GM18951 (cell line): ENCODE results near the gene ACTN1.
"Not testable (repeated sequence)": the region's sequence is repeated elsewhere in the genome, so short reads cannot be mapped to it uniquely, and the experiment has no call there.

Source experiments
- POLR2A ChIP-seq: IDR thresholded peaks from 4 replicates; pipeline ENCODE4 v1.6.1; 2011; ENCODE audit warnings: mild to moderate bottlenecking; ENCODE audit not compliant: insufficient read length, insufficient read depth; ENCODE audit errors: extremely low read depth
- in situ Hi-C: fragments of 300-500 bp; cut with MboI; formaldehyde crosslinking; loops from one replicate; pipeline ENCODE4 v1.12.0; 2022; ENCODE audit warnings: low sequenced_read_pairs, mixed read lengths, inconsistent platforms; ENCODE audit not compliant: unreplicated experiment

The ACTN1 gene

DNA sequence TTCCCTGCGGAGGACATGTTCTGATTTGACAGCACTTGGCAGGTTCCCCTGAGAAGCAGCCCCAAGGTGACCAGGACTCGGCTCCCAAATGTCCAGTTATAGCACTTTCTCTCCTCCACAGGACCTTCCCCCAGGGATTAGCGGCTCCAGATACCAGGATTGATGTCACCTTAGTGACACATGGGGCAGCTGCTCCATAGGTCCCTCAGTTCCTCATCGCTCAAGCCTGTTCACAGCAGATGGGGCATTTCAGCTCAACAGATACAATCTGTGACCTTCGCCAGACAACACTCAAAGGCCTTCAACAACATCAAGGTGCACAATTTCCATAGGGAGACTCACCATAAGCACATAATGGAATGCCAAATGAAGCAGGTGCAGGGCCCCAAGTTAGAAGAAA is 118.3 kb downstream of the ACTN1 start:
- in situ Hi-C loops, result no loop called here
- TF ChIP-seq POLR2A, result no peak

- no peak for TF ChIP-seq POLR2A
- in situ Hi-C loops, result no loop called here
Observed at GRCh38 chr14:68857516-68858070, 121.5 kb downstream of the ACTN1 start.

DNA sequence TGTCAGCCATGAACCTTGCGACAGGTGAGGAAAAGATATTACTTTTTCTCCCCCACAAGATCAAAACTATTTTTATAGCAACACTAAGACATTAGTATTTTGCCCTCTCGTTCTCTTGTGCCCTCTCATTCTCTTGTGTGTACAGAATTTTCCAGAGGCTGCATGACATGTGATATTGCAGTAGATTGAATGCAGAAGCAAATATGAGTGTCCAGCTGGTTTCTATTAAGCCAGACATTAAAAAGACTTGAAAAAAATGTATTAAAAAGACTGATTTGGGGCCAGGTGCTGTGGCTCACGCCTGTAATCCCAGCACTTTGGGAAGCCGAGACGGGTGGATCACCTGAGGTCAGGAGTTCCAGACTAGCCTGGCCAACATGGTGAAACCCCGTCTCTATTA is 122.5 kb downstream of the ACTN1 start:
- no peak for TF ChIP-seq POLR2A
- in situ Hi-C loops, result no loop called here

- TF ChIP-seq POLR2A, result no peak
- in situ Hi-C loops, result no loop called here
Observed at GRCh38 chr14:68854421-68854820, 124.7 kb downstream of the ACTN1 start.

DNA sequence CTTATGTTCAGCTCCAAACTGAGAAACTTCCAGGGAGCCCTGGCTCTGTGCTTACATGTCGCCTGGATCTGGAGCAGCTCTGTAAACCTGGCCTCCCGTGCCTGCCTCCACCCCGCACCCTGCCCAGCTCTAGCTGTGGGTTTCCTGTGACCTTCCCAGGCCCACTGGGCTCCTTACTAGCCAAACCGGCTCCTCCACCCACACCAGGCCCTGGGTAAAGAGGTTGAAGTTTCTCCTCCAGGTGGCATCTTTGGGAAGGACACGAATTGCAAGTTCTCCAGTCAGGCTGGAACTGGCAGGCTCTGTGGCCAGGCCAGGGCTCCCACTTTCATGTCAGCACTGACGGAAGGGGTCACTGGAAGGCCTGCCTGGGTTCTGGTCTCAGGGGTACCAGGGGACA is 125.4 kb downstream of the ACTN1 start:
- in situ Hi-C loops, result no loop called here
- TF ChIP-seq POLR2A, result no peak

- in situ Hi-C loops, result not testable (repeated sequence)
Observed at GRCh38 chr14:68852493-68852892, 126.6 kb downstream of the ACTN1 start.

DNA sequence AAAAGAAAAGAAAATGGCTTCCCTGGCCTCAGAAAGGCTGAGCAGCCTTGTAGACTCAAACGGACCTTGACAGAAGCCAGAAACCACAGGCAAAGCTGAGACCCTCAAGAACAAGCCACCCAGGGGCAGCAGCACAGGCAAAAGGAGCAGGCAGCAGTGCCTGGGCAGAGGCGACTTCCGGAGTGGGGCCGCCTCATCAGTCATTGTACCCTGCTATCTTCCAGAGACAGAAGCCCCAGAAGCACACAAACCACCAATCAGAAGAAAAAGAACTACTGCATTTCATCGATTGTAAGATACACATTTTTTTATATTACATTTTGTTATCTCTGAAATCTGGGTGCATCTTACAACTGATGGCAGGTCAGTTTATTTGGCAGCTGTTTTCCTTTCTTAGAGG is 128.0 kb downstream of the ACTN1 start:
- in situ Hi-C loops, result no loop called here
- TF ChIP-seq POLR2A, result no peak

- in situ Hi-C loops, result no loop called here
- no peak for TF ChIP-seq POLR2A
Observed at GRCh38 chr14:68849416-68849815, 129.7 kb downstream of the ACTN1 start.

- in situ Hi-C loops, result no loop called here
- no peak for TF ChIP-seq POLR2A
Observed at GRCh38 chr14:68848253-68848652, 130.8 kb downstream of the ACTN1 start.

- in situ Hi-C loops, result not testable (repeated sequence)
Observed at GRCh38 chr14:68847640-68848039, 131.5 kb downstream of the ACTN1 start.

GRCh38 chr14:68846466-68846865 is 132.6 kb downstream of the ACTN1 start:
- TF ChIP-seq POLR2A, result no peak
- in situ Hi-C loops, result no loop called here

DNA sequence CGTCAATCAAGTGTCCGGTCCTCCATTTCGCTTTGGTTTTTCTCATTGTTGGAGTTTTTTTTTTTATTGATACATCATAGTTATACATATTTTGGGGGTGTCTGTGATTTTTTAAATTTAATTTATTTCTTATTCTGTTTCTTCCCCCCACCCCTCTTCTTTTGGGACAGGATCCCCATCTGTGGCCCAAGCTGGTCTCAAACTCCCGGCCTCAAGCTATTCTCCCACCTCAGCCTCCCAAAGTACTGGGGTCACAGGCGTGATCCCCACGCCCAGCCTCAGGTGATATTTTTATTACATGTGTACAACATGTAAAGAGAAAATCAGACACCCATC is 134.9 kb downstream of the ACTN1 start:
- no peak for TF ChIP-seq POLR2A
- in situ Hi-C loops, result no loop called here

GRCh38 chr14:68843471-68844209 is 135.5 kb downstream of the ACTN1 start:
- TF ChIP-seq POLR2A, result no peak
- in situ Hi-C loops, result no loop called here

DNA sequence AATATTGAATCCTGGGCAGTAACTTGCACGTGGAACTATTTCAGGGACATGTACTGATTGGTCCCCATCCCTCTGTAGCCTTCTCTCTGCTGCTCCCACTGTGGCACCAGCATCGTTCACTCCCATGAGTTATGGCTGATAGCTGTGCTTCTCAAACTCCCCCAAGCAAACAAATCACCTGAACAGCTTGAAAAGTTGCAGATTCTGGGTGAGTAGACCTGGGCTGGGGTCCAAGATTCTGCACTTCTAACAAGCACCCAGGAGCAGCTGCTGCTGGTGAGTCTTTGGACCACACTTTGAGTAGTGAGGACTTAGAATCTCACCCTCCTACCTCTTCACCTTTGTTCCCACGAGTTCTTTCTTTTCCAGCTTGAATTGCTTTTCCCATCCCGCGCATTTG is 136.8 kb downstream of the ACTN1 start:
- in situ Hi-C loops, result no loop called here
- TF ChIP-seq POLR2A, result no peak
